ENCODE results near the gene C21orf58.

GRCh38 chr21:46266946-46267345 lies 56.7 kb downstream of the C21orf58 start:
- TF ChIP-seq, protein P1, sequence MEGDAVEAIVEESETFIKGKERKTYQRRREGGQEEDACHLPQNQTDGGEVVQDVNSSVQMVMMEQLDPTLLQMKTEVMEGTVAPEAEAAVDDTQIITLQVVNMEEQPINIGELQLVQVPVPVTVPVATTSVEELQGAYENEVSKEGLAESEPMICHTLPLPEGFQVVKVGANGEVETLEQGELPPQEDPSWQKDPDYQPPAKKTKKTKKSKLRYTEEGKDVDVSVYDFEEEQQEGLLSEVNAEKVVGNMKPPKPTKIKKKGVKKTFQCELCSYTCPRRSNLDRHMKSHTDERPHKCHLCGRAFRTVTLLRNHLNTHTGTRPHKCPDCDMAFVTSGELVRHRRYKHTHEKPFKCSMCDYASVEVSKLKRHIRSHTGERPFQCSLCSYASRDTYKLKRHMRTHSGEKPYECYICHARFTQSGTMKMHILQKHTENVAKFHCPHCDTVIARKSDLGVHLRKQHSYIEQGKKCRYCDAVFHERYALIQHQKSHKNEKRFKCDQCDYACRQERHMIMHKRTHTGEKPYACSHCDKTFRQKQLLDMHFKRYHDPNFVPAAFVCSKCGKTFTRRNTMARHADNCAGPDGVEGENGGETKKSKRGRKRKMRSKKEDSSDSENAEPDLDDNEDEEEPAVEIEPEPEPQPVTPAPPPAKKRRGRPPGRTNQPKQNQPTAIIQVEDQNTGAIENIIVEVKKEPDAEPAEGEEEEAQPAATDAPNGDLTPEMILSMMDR (conservative IDR thresholded peaks at IDR 0.05; ENCODE audit: low read length), result no peak
- TF ChIP-seq EZH2phosphoT487 (IDR thresholded peaks at IDR 0.05; ENCODE audit: borderline replicate concordance, low read depth, low read length), result no peak

Data from OCI-LY7 (cell line).